GM12872 (cell line): ENCODE measurements around the gene RNF43.

Experiments
- TF ChIP-seq, protein P1 (sequence below): IDR thresholded peaks from 3 replicates; pipeline ENCODE4 v1.5.1; 2011; ENCODE audit warnings: low read depth, mild to moderate bottlenecking, low read length, moderate library complexity; ENCODE audit not compliant: insufficient read depth

RNF43 gene

DNA sequence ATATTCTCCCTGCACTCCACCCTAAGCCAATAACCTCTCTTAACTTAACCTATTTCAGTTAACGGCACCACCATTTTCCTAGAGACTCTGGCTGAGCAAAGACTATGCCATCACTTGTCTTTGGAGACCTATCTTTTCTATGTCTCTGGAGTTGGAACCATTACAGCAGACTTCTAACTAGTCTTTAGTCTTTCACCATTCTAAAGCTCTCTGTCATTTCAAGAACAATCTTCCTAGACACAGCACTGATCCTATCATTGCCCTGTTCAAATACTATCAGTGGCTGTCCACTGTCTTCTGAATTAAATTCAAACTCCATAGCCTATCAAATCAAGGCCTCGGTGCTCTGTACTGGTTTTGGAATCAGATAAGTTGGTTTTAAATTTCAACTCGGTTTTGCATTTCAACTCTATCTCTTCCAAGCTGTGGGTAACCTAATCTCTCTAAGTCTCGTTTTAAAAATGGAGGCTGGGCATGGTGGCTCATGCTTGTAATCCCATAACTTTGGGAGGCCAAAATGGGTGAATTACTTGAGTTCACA, 31.9 kb downstream of the RNF43 start:
- TF ChIP-seq, protein P1, sequence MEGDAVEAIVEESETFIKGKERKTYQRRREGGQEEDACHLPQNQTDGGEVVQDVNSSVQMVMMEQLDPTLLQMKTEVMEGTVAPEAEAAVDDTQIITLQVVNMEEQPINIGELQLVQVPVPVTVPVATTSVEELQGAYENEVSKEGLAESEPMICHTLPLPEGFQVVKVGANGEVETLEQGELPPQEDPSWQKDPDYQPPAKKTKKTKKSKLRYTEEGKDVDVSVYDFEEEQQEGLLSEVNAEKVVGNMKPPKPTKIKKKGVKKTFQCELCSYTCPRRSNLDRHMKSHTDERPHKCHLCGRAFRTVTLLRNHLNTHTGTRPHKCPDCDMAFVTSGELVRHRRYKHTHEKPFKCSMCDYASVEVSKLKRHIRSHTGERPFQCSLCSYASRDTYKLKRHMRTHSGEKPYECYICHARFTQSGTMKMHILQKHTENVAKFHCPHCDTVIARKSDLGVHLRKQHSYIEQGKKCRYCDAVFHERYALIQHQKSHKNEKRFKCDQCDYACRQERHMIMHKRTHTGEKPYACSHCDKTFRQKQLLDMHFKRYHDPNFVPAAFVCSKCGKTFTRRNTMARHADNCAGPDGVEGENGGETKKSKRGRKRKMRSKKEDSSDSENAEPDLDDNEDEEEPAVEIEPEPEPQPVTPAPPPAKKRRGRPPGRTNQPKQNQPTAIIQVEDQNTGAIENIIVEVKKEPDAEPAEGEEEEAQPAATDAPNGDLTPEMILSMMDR, result no peak

DNA sequence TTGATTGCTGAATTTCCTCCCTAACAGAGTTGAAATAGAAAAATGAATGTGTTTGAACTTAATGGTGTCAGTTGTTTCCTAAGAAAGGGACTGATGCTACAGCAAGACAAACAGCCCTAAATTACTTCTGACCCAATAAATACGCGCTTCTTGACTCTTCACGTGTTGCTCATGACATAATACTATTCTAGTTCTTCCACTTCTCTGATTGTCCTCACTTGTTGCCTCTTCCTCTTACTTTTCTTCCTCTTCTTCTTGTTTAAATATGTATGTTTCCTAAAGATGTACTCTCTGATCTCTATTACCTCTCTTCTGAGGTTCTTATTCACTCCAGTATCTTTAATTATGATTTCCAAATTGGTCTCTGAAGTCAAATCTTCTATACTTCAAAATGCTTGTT, 32.4 kb downstream of the RNF43 start:
- TF ChIP-seq, protein P1, result no peak

DNA sequence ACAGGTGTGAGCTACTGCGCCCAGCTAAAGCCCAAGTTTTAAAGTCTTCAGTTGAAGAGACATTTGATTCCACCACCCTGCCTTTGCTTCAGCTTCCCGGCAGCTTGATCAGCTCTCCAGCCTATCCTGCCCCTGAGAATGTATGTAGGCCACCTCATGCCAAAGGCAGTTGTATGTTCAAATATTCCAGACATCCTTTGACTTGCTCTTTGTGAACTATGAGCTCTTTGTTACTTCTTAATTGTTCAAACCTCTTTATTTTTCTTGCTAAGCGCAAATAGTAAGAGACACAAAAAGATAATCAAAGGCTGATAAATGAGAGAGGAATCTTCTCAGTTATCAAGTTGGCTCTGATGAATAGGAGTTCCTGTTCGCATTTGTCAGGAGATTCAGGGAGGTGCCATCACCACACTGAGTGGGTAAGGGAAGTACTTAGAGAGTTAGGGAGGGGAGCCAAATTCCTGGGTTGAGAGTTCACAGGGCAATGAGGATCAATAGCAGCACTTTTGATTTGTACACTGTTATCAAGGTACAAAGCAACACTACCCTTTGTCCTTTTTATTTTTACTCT, 33.4 kb downstream of the RNF43 start:
- TF ChIP-seq, protein P1, result no peak

DNA sequence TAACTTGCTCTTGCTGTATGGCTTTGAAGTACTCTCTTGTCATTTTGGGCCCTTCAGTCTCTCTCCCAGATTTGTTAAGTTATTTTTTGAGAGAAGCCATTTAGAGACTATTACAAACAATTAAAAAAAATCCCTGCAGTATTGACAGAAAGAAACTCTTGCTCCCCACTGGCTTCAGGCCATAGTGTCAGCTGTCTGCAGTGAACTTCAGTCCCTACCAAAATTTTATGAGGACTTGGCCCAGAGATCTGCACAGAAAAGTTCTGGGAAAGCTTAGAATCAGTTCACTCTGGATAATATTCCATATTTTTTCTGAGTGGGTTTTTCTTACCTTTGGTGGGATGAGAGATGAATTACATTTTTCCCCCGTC, 34.5 kb downstream of the RNF43 start:
- TF ChIP-seq, protein P1, result no peak

DNA sequence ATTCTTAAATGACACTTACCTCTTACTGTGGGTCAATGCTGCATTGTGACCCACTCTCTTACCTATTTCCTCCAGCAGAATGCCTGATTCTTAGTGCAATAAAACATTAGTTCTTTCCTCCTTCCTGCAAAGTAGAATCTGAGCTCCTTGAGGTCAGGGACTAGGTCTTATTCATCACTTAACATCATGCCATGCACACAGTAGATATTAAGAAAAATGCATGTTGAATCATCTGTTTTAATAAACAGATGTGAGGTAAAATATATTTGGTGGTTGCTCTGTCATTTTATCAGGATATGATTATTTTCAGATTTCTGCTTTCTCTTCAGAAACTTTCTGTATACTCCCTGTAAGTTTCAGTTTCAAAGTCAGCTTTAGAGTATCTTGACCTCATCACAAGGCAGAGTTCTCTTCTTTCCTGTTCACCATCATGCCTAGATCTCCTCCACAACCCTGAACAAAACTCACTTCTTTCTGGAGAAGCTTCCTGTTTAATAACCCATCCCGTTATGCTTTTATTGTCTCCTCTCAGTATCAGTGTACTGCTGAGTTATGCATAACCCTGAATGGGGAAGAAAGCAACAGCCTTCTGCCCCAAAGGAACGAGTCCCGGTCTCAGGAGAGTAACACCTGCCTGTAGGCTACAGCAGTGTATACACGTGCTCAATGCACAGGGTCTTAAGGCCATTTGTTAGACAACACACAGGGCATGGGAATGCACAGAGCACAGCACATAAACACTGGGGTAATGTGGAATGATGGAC, 35.0 kb downstream of the RNF43 start:
- TF ChIP-seq, protein P1, result no peak

DNA sequence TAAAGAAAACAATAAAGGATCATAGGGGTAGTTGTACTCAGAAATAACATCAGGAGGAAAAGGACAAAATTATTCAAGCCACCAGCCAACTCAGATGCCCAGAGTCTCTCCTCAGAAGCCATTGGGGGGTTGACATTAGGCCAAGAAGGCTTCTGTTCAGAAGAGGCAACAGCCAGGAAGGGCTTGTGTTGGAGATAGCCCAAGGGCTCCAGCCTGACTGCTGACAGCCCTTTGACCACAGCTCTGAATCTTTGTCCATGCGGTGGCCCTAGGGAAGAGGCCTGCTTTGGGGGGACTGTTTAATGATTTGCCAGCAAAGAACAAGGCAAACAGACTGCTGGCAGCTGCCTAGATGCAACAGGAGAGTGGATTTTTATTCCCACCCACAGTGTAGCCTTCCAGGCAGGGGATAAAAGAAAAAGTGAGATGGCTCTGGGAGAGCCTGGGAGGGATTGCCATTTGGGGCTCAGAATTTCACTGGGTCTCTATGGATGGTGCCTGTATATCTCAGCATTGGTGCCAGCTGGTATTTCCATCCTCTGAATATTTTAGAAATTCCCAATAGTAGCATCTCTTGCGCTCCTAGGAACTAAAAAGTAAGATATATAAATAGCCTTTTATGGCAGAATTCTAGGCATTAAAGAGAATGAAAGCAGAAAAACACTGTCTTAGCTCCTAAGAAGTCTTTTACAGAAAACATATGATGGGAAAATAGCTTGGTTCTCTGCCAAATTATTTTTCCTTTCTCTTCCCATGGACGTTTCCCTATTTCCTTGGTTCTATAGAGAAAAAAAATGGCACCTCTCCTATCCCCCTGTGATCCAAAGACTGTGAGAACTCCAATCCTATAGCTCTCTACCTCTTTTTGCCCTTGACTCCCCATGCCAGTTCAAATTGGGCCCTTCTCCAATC, 36.0 kb downstream of the RNF43 start:
- TF ChIP-seq, protein P1, result no peak
